PFSK-1 (cell line): ENCODE data around the gene RECQL5.

Experiments used
- FOXP2 ChIP-seq: optimal IDR thresholded peaks from 2 replicates; pipeline ENCODE3; 2011; ENCODE audit warnings: borderline replicate concordance, control low read depth, inconsistent platforms; ENCODE audit not compliant: insufficient read depth; ENCODE audit errors: extremely low read length, extremely low read depth
- POLR2AphosphoS5 ChIP-seq: IDR thresholded peaks from 2 replicates; pipeline ENCODE4 v1.6.1; 2012; ENCODE audit warnings: low read depth, mild to moderate bottlenecking, control low read depth, low read length, moderate library complexity
- REST ChIP-seq, 2 experiments: IDR thresholded peaks; 2 replicates each; pipeline versions ENCODE4 v1.6.1 to v1.8.0; 2011 to 2012; ENCODE audit warnings: low read depth in 2 of 2, low read length in 2 of 2, control low read depth in 1 of 2, inconsistent platforms in 1 of 2, mild to moderate bottlenecking in 1 of 2, moderate library complexity in 1 of 2; ENCODE audit not compliant: insufficient read depth in 1 of 2
- SIN3A ChIP-seq: IDR thresholded peaks from 2 replicates; pipeline ENCODE4 v1.6.1; 2012; ENCODE audit warnings: mild to moderate bottlenecking, low read length, moderate library complexity, borderline replicate concordance; ENCODE audit not compliant: insufficient read depth
- TAF1 ChIP-seq: IDR thresholded peaks from 2 replicates; pipeline ENCODE4 v1.6.1; 2012; ENCODE audit warnings: low read length, control low read depth, borderline replicate concordance; ENCODE audit not compliant: insufficient read depth

RECQL5 gene

GRCh38 chr17:75704963-75705875 is 38.3 kb upstream of the RECQL5 start:
- TF ChIP-seq TAF1 (no peak), SIN3A (no peak), FOXP2 (no peak), POLR2AphosphoS5 (no peak), REST (IDR thresholded peaks at IDR 0.05; ENCODE audit: insufficient read depth in 1 of 2, low read depth in 2 of 2, low read length in 2 of 2) (no peak)

GRCh38 chr17:75703591-75703990 is 36.6 kb upstream of the RECQL5 start:
- no peak for TF ChIP-seq POLR2AphosphoS5
- no peak for TF ChIP-seq TAF1
- no peak for TF ChIP-seq FOXP2

DNA sequence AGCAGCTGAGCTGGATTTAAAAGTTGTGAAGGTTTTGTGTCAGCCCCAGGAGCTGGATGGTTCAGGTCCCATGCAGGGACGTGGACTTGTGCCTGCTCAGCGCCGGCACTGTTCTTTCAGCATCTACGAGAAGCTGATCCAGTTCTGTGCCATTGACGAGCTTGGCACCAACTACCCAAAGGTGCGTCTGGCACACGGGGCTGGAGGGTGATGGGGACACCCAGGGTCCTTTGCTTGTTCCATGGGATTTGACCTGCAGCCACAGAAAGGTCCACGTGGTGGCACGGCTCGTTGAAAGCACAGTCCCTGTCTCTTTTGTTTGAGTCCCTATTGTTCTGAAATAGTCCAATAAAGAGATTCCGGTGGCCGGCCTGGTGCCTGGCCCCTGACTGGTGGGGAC is 36.2 kb upstream of the RECQL5 start:
- TF ChIP-seq POLR2AphosphoS5, result no peak
- no peak for TF ChIP-seq SIN3A
- no peak for TF ChIP-seq FOXP2

DNA sequence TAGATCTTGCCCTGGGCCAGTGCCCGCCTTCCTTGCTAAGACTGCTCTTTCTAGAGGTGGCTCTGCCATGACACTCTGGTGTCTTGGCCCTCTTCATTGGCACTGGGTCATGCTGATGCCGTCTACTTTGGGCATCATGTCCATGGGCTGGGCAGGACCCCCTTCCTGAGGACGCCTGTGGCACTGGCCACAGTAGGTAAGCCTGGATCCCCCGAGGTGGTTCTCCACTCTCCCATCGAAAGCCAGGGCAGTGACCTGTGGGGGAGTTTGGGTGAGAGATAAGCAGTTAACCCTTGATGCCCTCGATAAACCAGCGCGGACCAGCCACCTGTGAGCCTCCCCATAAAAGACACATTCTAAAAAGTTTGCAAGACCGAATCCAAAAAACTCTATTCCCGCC is 34.3 kb upstream of the RECQL5 start:
- no peak for TF ChIP-seq TAF1
- no peak for TF ChIP-seq FOXP2
- no peak for TF ChIP-seq REST (IDR thresholded peaks at IDR 0.05; ENCODE audit: insufficient read depth in 1 of 2, low read depth in 2 of 2, low read length in 2 of 2)
- TF ChIP-seq POLR2AphosphoS5, result no peak
- TF ChIP-seq SIN3A, result no peak

- TF ChIP-seq POLR2AphosphoS5 (no peak), FOXP2 (no peak), SIN3A (no peak), TAF1 (no peak), REST (IDR thresholded peaks at IDR 0.05; ENCODE audit: insufficient read depth in 1 of 2, low read depth in 2 of 2, low read length in 2 of 2) (no peak)
These were observed 31.7 kb upstream of the RECQL5 start for GRCh38 chr17:75698659-75699058.

DNA sequence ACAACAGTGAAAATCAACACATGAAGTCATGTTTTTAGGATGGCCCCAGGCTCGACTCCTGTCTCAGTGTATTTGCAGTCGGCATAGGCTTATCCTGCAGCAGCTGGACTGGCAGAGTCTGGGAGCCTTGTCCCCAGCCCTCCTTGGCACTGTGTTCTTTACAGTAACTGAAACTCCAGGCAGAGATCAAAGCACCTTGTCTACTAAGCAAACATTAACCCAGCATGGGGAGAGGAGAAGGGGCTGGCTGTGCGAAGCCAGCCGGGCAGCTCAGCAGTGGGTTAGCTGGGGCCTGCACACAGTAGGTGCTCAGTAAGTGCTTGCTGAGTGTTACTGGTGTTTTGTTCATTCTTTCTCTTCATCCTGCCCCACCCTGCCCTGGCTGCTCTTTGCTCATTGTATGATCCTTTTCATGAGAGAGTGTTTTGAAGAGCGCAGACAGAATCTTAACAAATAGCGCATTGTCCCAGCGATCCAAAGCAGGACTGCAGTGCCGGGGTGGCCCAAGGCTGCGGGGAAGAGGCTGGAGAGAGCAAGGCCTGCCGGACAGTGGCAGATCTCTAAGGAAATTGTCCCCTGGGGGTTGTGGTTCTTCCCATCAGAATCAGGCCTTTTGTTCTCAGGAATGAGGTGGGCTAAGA is 30.8 kb upstream of the RECQL5 start:
- TF ChIP-seq FOXP2 (no peak), TAF1 (no peak), REST (IDR thresholded peaks at IDR 0.05; ENCODE audit: insufficient read depth in 1 of 2, low read depth in 2 of 2, low read length in 2 of 2) (no peak), SIN3A (no peak), POLR2AphosphoS5 (no peak)
